HepG2 (cell line): ENCODE results near the gene FAM210A. TPM values are rescaled to one million over a fixed set of nuclear protein-coding genes. Genes with fewer than 3 reads are reported as not detected.

Experiments
- CEBPG ChIP-seq: IDR thresholded peaks from 2 replicates; pipeline ENCODE4 v1.6.1; 2016
- FOXP1 ChIP-seq, 2 experiments: fragments of 450-650 bp in 1 of 2; IDR thresholded peaks; 2 replicates each; pipeline ENCODE4 v1.6.1; 2017 to 2018; ENCODE audit warnings: antibody characterized with exemption in 1 of 2
- GPN1 ChIP-seq: sonication (generic); formaldehyde crosslinking; IDR thresholded peaks from 2 replicates; pipeline ENCODE4 v1.5.1; 2020; ENCODE audit warnings: missing genetic modification reagents, borderline replicate concordance
- HNF4A ChIP-seq: sonication (generic); formaldehyde crosslinking; IDR thresholded peaks from 2 replicates; pipeline ENCODE4 v1.4.0; 2020; ENCODE audit warnings: missing genetic modification reagents
- KAT2B ChIP-seq: fragments of 150-350 bp; IDR thresholded peaks from 2 replicates; pipeline ENCODE4 v1.6.1; 2014; ENCODE audit warnings: low read depth, low read length, borderline replicate concordance
- KDM1A ChIP-seq: IDR thresholded peaks from 2 replicates; pipeline ENCODE4 v1.6.1; 2016; ENCODE audit warnings: missing compliant biosample characterization
- MLLT10 ChIP-seq: sonication (generic); formaldehyde crosslinking; IDR thresholded peaks from 2 replicates; pipeline ENCODE4 v1.4.0; 2020; ENCODE audit warnings: missing genetic modification reagents
- NFRKB ChIP-seq: fragments of 450-650 bp; IDR thresholded peaks from 2 replicates; pipeline ENCODE4 v1.6.1; 2017
- RBM22 ChIP-seq: fragments of 200-400 bp; formaldehyde crosslinking; optimal IDR thresholded peaks from 2 replicates; pipeline ENCODE3; 2017; ENCODE audit warnings: mild to moderate bottlenecking, low read length, moderate library complexity
- REST ChIP-seq, 2 experiments: IDR thresholded peaks; 2 replicates each; pipeline ENCODE4 v1.6.1; 2011 to 2012; ENCODE audit warnings: low read length in 2 of 2, borderline replicate concordance in 1 of 2, low read depth in 1 of 2, mild to moderate bottlenecking in 1 of 2, moderate library complexity in 1 of 2
- SP5 ChIP-seq: IDR thresholded peaks from 2 replicates; pipeline ENCODE4 v1.6.1; 2016; ENCODE audit warnings: low read depth, borderline replicate concordance
- TARDBP ChIP-seq: sonication (generic); formaldehyde crosslinking; IDR thresholded peaks from 2 replicates; pipeline ENCODE4 v1.8.0; 2022; ENCODE audit warnings: mild to moderate bottlenecking, missing genetic modification reagents
- ZBTB8A ChIP-seq: sonication (generic); formaldehyde crosslinking; IDR thresholded peaks from 2 replicates; pipeline ENCODE4 v1.4.0; 2020; ENCODE audit warnings: mild to moderate bottlenecking, low read depth, missing genetic modification reagents, borderline replicate concordance
- ZFX ChIP-seq: sonication (generic); formaldehyde crosslinking; IDR thresholded peaks from 2 replicates; pipeline ENCODE4 v1.4.0; 2020; ENCODE audit warnings: mild to moderate bottlenecking, low read depth, missing genetic modification reagents, moderate library complexity
- ZMYM4 ChIP-seq: sonication (generic); formaldehyde crosslinking; IDR thresholded peaks from 2 replicates; pipeline ENCODE4 v1.8.1; 2023; ENCODE audit warnings: mild to moderate bottlenecking, missing genetic modification reagents
- ZNF317 ChIP-seq: sonication (generic); formaldehyde crosslinking; IDR thresholded peaks from 2 replicates; pipeline ENCODE4 v1.5.0; 2020; ENCODE audit warnings: mild to moderate bottlenecking, missing genetic modification reagents
- ZNF496 ChIP-seq: sonication (generic); formaldehyde crosslinking; IDR thresholded peaks from 2 replicates; pipeline ENCODE4 v1.8.1; 2023; ENCODE audit warnings: mild to moderate bottlenecking, moderate library complexity, missing genetic modification reagents; ENCODE audit not compliant: insufficient replicate concordance
- polyA plus RNA-seq, 8 experiments: library from polyadenylated mRNA; depleted of rRNA in 3 of 8; stranded (reverse) in 7 of 8; unstranded in 1 of 8; fragments of >200 nt; fragmentation: Illumina TruSeq in 4 of 8; extraction: Trizol in 4 of 8; gene quantifications; 2 replicates each; pipeline versions ENCODE4 v1.2.1 to v1.2.3, GENCODE V29; 2011 to 2016; ENCODE audit warnings: low read depth in 4 of 8, missing spikeins in 1 of 8, mixed read lengths in 1 of 8; ENCODE audit not compliant: insufficient read depth in 1 of 8
- total RNA-seq, 5 experiments: library from RNA; depleted of rRNA; stranded (reverse); fragments of >200 nt; fragmentation: Illumina TruSeq; extraction: Trizol; gene quantifications; 2 replicates each; pipeline ENCODE4 v1.2.3, GENCODE V29; 2016; ENCODE audit warnings: low read depth in 1 of 5
- TF ChIP-seq, protein P1 (sequence below): sonication (generic); formaldehyde crosslinking; IDR thresholded peaks from 2 replicates; pipeline ENCODE4 v1.8.1; 2023; ENCODE audit warnings: mild to moderate bottlenecking, moderate library complexity, missing genetic modification reagents
- TF ChIP-seq, protein P2 (sequence below): sonication (generic); formaldehyde crosslinking; conservative IDR thresholded peaks from 2 replicates; pipeline ENCODE4 v1.4.0; 2020; ENCODE audit warnings: missing genetic modification reagents
- TF ChIP-seq, protein P3 (sequence below): IDR thresholded peaks from 2 replicates; pipeline ENCODE4 v1.6.1; 2016; ENCODE audit warnings: mild to moderate bottlenecking
- TF ChIP-seq, protein P4 (sequence below): sonication (generic); formaldehyde crosslinking; IDR thresholded peaks from 2 replicates; pipeline ENCODE4 v1.5.0; 2020; ENCODE audit warnings: missing genetic modification reagents, mild to moderate bottlenecking, borderline replicate concordance

The FAM210A gene
- total and polyA plus RNA-seq, 2 of the 13 experiments (the other 11 are each of a cell fraction or from before 2014, with no cell fraction given): 33.2 to 37.5 TPM

GRCh38 chr18:13649397-13650390 lies 76.7 kb downstream of the FAM210A start (continued):
- TF ChIP-seq ZBTB8A (CRISPR knock-in tag) (no peak), SP5 (CRISPR knock-in tag) (no peak), KDM1A (CRISPR knock-in tag) (no peak), NFRKB (no peak), KAT2B (no peak), ZMYM4 (CRISPR knock-in tag) (0 out of 2 replicates have a peak, but pooled peaks have one; percentile 35), FOXP1 (IDR thresholded peaks at IDR 0.05) (no peak), FOXP1 (CRISPR knock-in tag; IDR thresholded peaks at IDR 0.05) (no peak), MLLT10 (CRISPR knock-in tag) (no peak), GPN1 (CRISPR knock-in tag) (no peak), TARDBP (CRISPR knock-in tag) (no peak), CEBPG (CRISPR knock-in tag) (no peak), RBM22 (peak; percentile 28), ZFX (CRISPR knock-in tag) (peak; percentile 32; the same call in 1 of the 2 replicates), ZNF496 (CRISPR knock-in tag) (no peak), REST (IDR thresholded peaks at IDR 0.05; ENCODE audit: borderline replicate concordance in 1 of 2, low read depth in 1 of 2, low read length in 2 of 2) (no peak), ZNF317 (CRISPR knock-in tag) (peak; percentile 95), HNF4A (peak; percentile 75)
- TF ChIP-seq, protein P1, sequence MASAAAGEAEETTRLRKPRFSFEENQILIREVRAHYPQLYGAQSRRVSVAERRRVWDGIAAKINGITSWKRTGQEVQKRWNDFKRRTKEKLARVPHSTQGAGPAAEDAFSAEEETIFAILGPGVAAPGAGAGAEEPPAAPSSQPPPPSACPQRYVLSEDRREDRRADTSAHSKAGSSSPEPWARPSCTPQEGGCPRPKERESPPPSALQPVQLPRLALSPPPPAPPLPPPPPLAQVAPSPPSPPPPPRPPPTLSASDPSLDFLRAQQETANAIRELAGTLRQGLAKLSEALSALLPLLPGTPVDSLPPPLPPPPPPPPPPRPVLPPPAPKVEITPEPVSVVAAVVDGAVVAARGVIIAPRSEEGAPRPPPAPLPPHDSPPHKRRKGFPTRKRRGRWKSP: no peak
- TF ChIP-seq, protein P2, sequence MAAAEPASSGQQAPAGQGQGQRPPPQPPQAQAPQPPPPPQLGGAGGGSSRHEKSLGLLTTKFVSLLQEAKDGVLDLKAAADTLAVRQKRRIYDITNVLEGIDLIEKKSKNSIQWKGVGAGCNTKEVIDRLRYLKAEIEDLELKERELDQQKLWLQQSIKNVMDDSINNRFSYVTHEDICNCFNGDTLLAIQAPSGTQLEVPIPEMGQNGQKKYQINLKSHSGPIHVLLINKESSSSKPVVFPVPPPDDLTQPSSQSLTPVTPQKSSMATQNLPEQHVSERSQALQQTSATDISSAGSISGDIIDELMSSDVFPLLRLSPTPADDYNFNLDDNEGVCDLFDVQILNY: no peak
- TF ChIP-seq, protein P3, sequence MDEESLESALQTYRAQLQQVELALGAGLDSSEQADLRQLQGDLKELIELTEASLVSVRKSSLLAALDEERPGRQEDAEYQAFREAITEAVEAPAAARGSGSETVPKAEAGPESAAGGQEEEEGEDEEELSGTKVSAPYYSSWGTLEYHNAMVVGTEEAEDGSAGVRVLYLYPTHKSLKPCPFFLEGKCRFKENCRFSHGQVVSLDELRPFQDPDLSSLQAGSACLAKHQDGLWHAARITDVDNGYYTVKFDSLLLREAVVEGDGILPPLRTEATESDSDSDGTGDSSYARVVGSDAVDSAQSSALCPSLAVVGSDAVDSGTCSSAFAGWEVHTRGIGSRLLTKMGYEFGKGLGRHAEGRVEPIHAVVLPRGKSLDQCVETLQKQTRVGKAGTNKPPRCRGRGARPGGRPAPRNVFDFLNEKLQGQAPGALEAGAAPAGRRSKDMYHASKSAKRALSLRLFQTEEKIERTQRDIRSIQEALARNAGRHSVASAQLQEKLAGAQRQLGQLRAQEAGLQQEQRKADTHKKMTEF (CRISPR knock-in tag): no peak
- TF ChIP-seq, protein P4, sequence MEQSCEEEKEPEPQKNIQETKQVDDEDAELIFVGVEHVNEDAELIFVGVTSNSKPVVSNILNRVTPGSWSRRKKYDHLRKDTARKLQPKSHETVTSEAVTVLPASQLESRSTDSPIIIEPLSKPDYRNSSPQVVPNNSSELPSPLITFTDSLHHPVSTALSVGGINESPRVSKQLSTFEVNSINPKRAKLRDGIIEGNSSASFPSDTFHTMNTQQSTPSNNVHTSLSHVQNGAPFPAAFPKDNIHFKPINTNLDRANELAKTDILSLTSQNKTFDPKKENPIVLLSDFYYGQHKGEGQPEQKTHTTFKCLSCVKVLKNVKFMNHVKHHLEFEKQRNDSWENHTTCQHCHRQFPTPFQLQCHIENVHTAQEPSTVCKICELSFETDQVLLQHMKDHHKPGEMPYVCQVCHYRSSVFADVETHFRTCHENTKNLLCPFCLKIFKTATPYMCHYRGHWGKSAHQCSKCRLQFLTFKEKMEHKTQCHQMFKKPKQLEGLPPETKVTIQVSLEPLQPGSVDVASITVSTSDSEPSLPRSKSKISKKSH (CRISPR knock-in tag): no peak
